HepG2 (cell line): ENCODE data around the gene PLCB1. TPM values are rescaled to one million over a fixed set of nuclear protein-coding genes. Genes with fewer than 3 reads are reported as not detected.

ENCODE experiments used
- ATAC-seq: fragments of 200-7000 bp; cut with Tn5 transposase; 3 replicates; pipeline ENCODE4 v1.9.1; 2020; ENCODE audit warnings: mild to moderate bottlenecking, moderate library complexity
- BruUV-seq: library from RNA; stranded (reverse); fragments of 400-500 nt; replicated peaks from 2 replicates; lab custom pipeline; 2021; lab: Mats Ljungman, UMichigan
- CTCF ChIA-PET: fragments of 300-600 bp; formaldehyde crosslinking; extraction: SDS; loops from one replicate; lab custom pipeline; 2021; ENCODE audit warnings: low total read pairs, inconsistent platforms, low intra/inter-chr PET ratio; lab: Yijun Ruan, JAX
- POLR2A ChIA-PET: fragments of 350-600 bp; sonication (Branson Sonifier 250); formaldehyde crosslinking; loops from one replicate; lab custom pipeline; 2020; ENCODE audit warnings: antibody characterized with exemption, inconsistent platforms; lab: Yijun Ruan, JAX
- DNase-seq: peaks from one replicate; pipeline ENCODE4 v3.0.0-alpha.2; 2015; ENCODE audit warnings: low spot score
- FAIRE-seq: peaks from 3 replicates; lab custom pipeline; 2011; peaks lifted over from hg19 to GRCh38; lab: Jason Lieb, UNC
- H2AFZ ChIP-seq: one replicate; pipeline ENCODE4 v1.6.1; 2011; ENCODE audit warnings: low read length, inconsistent platforms
- H3K27ac ChIP-seq: fragments of 300-600 bp; 3 replicates; pipeline ENCODE4 v1.8.0; 2011; ENCODE audit warnings: mixed run types, mild to moderate bottlenecking, mixed read lengths, low read length, inconsistent platforms; ENCODE audit not compliant: insufficient read depth; ENCODE audit errors: extremely low read length
- H3K27me3 ChIP-seq, 2 experiments: fragments of 200-600 bp in 1 of 2; 2 replicates in 1 of 2; 3 replicates in 1 of 2; pipeline versions ENCODE4 v1.6.0 to v1.8.0; 2011; ENCODE audit warnings: low read length in 2 of 2, mild to moderate bottlenecking in 2 of 2, moderate library complexity in 2 of 2, inconsistent platforms in 1 of 2; ENCODE audit not compliant: insufficient read depth in 2 of 2, control insufficient read depth in 1 of 2
- H3K36me3 ChIP-seq, 2 experiments: fragments of 200-600 bp in 1 of 2; replicated peaks in 1 of 2; 2 replicates in 1 of 2; 3 replicates in 1 of 2; pipeline versions ENCODE4 v1.5.1 to v1.8.0; 2011; ENCODE audit warnings: low read length in 2 of 2, inconsistent platforms in 1 of 2; ENCODE audit not compliant: insufficient read depth in 2 of 2, control insufficient read depth in 1 of 2
- H3K4me1 ChIP-seq: 2 replicates; pipeline ENCODE4 v1.5.1; 2012; ENCODE audit warnings: low read length, inconsistent platforms; ENCODE audit not compliant: insufficient read depth
- H3K4me2 ChIP-seq: 2 replicates; pipeline ENCODE4 v1.6.0; 2011; ENCODE audit warnings: low read depth, low read length, inconsistent platforms
- H3K4me3 ChIP-seq, 3 experiments: fragments of 200-600 bp in 1 of 3; sonication (generic), shearing (Covaris generic) in 1 of 3; replicated peaks in 1 of 3; 2 replicates each; pipeline ENCODE4 v1.5.1; 2011 to 2016; ENCODE audit warnings: low read length in 3 of 3, inconsistent platforms in 2 of 3, low read depth in 2 of 3, mild to moderate bottlenecking in 2 of 3, control low read depth in 1 of 3, mixed read lengths in 1 of 3; ENCODE audit not compliant: insufficient read depth in 1 of 3
- H3K79me2 ChIP-seq: one replicate; pipeline ENCODE4 v1.6.1; 2011; ENCODE audit warnings: low read length, inconsistent platforms; ENCODE audit not compliant: insufficient read depth
- H3K9ac ChIP-seq: 2 replicates; pipeline ENCODE4 v1.6.0; 2011; ENCODE audit warnings: mild to moderate bottlenecking, low read depth, low read length, inconsistent platforms; ENCODE audit not compliant: insufficient read depth
- H3K9me3 ChIP-seq: 2 replicates; pipeline ENCODE4 v1.5.1; 2012; ENCODE audit warnings: mild to moderate bottlenecking, low read length
- H4K20me1 ChIP-seq: 2 replicates; pipeline ENCODE4 v1.6.0; 2011; ENCODE audit warnings: inconsistent platforms, mild to moderate bottlenecking, low read length, moderate library complexity; ENCODE audit not compliant: insufficient read depth
- CEBPG ChIP-seq: IDR thresholded peaks from 2 replicates; pipeline ENCODE4 v1.6.1; 2016
- DRAP1 ChIP-seq: IDR thresholded peaks from 2 replicates; pipeline ENCODE4 v1.6.1; 2016; ENCODE audit warnings: missing genetic modification reagents, missing compliant biosample characterization
- ELK4 ChIP-seq: sonication (generic); formaldehyde crosslinking; IDR thresholded peaks from 2 replicates; pipeline ENCODE4 v1.9.0; 2021; ENCODE audit warnings: missing genetic modification reagents, borderline replicate concordance
- FLYWCH1 ChIP-seq: sonication (generic); formaldehyde crosslinking; IDR thresholded peaks from 2 replicates; pipeline ENCODE4 v1.8.1; 2023; ENCODE audit warnings: mild to moderate bottlenecking, missing genetic modification reagents
- GFI1 ChIP-seq: sonication (generic); formaldehyde crosslinking; IDR thresholded peaks from 2 replicates; pipeline ENCODE4 v1.5.0; 2020; ENCODE audit warnings: missing genetic modification reagents, mild to moderate bottlenecking, borderline replicate concordance
- HDAC2 ChIP-seq: sonication (generic); formaldehyde crosslinking; IDR thresholded peaks from 2 replicates; pipeline ENCODE4 v1.4.0; 2020; ENCODE audit warnings: missing genetic modification reagents
- HOXD1 ChIP-seq: sonication (generic); formaldehyde crosslinking; IDR thresholded peaks from 2 replicates; pipeline ENCODE4 v1.5.0; 2020; ENCODE audit warnings: missing genetic modification reagents
- KDM1A ChIP-seq: IDR thresholded peaks from 2 replicates; pipeline ENCODE4 v1.6.1; 2016; ENCODE audit warnings: missing compliant biosample characterization
- KDM6A ChIP-seq: IDR thresholded peaks from 2 replicates; pipeline ENCODE4 v1.6.1; 2016; ENCODE audit warnings: low read depth
- PCBP2 ChIP-seq: fragments of 200-400 bp; formaldehyde crosslinking; optimal IDR thresholded peaks from 2 replicates; pipeline ENCODE3; 2018; ENCODE audit warnings: low read length, low read depth; ENCODE audit not compliant: poor library complexity, severe bottlenecking
- POLR2A ChIP-seq, 2 experiments: IDR thresholded peaks; 2 replicates each; pipeline ENCODE4 v1.6.1; 2011; ENCODE audit warnings: low read depth in 2 of 2, low read length in 2 of 2, mild to moderate bottlenecking in 1 of 2, moderate library complexity in 1 of 2; ENCODE audit not compliant: insufficient read depth in 1 of 2
- RFXANK ChIP-seq: IDR thresholded peaks from 2 replicates; pipeline ENCODE4 v1.6.1; 2016
- SCMH1 ChIP-seq: sonication (generic); formaldehyde crosslinking; IDR thresholded peaks from 2 replicates; pipeline ENCODE4 v1.9.0; 2021; ENCODE audit warnings: missing genetic modification reagents, mild to moderate bottlenecking, borderline replicate concordance
- SUZ12 ChIP-seq: fragments of 150-350 bp; IDR thresholded peaks from 2 replicates; pipeline ENCODE4 v1.6.1; 2014; ENCODE audit warnings: low read depth, low read length
- ZBTB3 ChIP-seq: sonication (generic); formaldehyde crosslinking; IDR thresholded peaks from 2 replicates; pipeline ENCODE4 v1.4.0; 2020; ENCODE audit warnings: low read depth, mild to moderate bottlenecking, moderate library complexity, missing genetic modification reagents, borderline replicate concordance
- ZNF136 ChIP-seq: sonication (generic); formaldehyde crosslinking; IDR thresholded peaks from 2 replicates; pipeline ENCODE4 v1.8.1; 2022; ENCODE audit warnings: low read depth, mild to moderate bottlenecking, moderate library complexity, missing genetic modification reagents
- ZNF138 ChIP-seq: sonication (generic); formaldehyde crosslinking; IDR thresholded peaks from 2 replicates; pipeline ENCODE4 v1.5.0; 2020; ENCODE audit warnings: mild to moderate bottlenecking, low read depth, missing genetic modification reagents
- ZNF260 ChIP-seq: sonication (generic); formaldehyde crosslinking; IDR thresholded peaks from 2 replicates; pipeline ENCODE4 v1.4.0; 2020; ENCODE audit warnings: missing genetic modification reagents, low read depth, mild to moderate bottlenecking, borderline replicate concordance
- ZNF317 ChIP-seq: sonication (generic); formaldehyde crosslinking; IDR thresholded peaks from 2 replicates; pipeline ENCODE4 v1.5.0; 2020; ENCODE audit warnings: mild to moderate bottlenecking, missing genetic modification reagents
- ZNF468 ChIP-seq: sonication (generic); formaldehyde crosslinking; IDR thresholded peaks from 2 replicates; pipeline ENCODE4 v1.8.0; 2022; ENCODE audit warnings: mild to moderate bottlenecking, moderate library complexity, missing genetic modification reagents
- ZNF639 ChIP-seq: conservative IDR thresholded peaks from 2 replicates; pipeline ENCODE4 v1.6.1; 2018; ENCODE audit warnings: missing genetic modification reagents
- ZNF724P ChIP-seq: sonication (generic); formaldehyde crosslinking; IDR thresholded peaks from 2 replicates; pipeline ENCODE4 v1.8.0; 2022; ENCODE audit warnings: missing genetic modification reagents, borderline replicate concordance
- ZNF766 ChIP-seq: sonication (generic); formaldehyde crosslinking; IDR thresholded peaks from 2 replicates; pipeline ENCODE4 v1.5.0; 2020; ENCODE audit warnings: missing genetic modification reagents, borderline replicate concordance
- ZNF776 ChIP-seq: sonication (generic); formaldehyde crosslinking; IDR thresholded peaks from 2 replicates; pipeline ENCODE4 v1.4.0; 2020; ENCODE audit warnings: mild to moderate bottlenecking, missing genetic modification reagents
- ZNF891 ChIP-seq: sonication (generic); formaldehyde crosslinking; IDR thresholded peaks from 2 replicates; pipeline ENCODE4 v1.5.0; 2020; ENCODE audit warnings: mild to moderate bottlenecking, missing genetic modification reagents
- WGBS: methylation state at CpG from one replicate; pipeline ENCODE4 v1.1.6; 2017; ENCODE audit warnings: low lambda C conversion rate; 5-methylcytosine and 5-hydroxymethylcytosine counted together
- in situ Hi-C: cut with HindIII; loops from 2 replicates; pipeline ENCODE4 v1.10.0; 2017; ENCODE audit warnings: low pct_unique_long_range_greater_than_20kb; ENCODE audit not compliant: extremely low pct_ligation_motif_present
- intact Hi-C: fragments of 100-400 bp; cut with micrococcal nuclease; formaldehyde crosslinking; loops from one replicate; pipeline ENCODE4 v1.10.0; 2022; ENCODE audit not compliant: unreplicated experiment
- polyA plus RNA-seq, 8 experiments: library from polyadenylated mRNA; depleted of rRNA in 3 of 8; stranded (reverse) in 7 of 8; unstranded in 1 of 8; fragments of >200 nt; fragmentation: Illumina TruSeq in 4 of 8; extraction: Trizol in 4 of 8; gene quantifications; 2 replicates each; pipeline versions ENCODE4 v1.2.1 to v1.2.3, GENCODE V29; 2011 to 2016; ENCODE audit warnings: low read depth in 4 of 8, missing spikeins in 1 of 8, mixed read lengths in 1 of 8; ENCODE audit not compliant: insufficient read depth in 1 of 8
- total RNA-seq, 5 experiments: library from RNA; depleted of rRNA; stranded (reverse); fragments of >200 nt; fragmentation: Illumina TruSeq; extraction: Trizol; gene quantifications; 2 replicates each; pipeline ENCODE4 v1.2.3, GENCODE V29; 2016; ENCODE audit warnings: low read depth in 1 of 5

The PLCB1 gene
- total and polyA plus RNA-seq, 2 of the 13 experiments (the other 11 are each of a cell fraction or from before 2014, with no cell fraction given): 42.4 to 55.9 TPM

GRCh38 chr20:8627340-8628004 is 495.4 kb downstream of the PLCB1 start (continued):
- TF ChIP-seq ZNF639 (CRISPR knock-in tag) (no peak), ZNF317 (CRISPR knock-in tag) (no peak), KDM1A (CRISPR knock-in tag) (no peak), SCMH1 (CRISPR knock-in tag) (no peak), HDAC2 (CRISPR knock-in tag) (no peak), SUZ12 (no peak), GFI1 (CRISPR knock-in tag) (no peak)

GRCh38 chr20:8631271-8631670 is 499.2 kb downstream of the PLCB1 start:
- no peak for DNase-seq
- intact Hi-C loops: no loop called here
- in situ Hi-C loops: no loop called here
- Histone ChIP-seq H3K27me3 (no peaks in the 10 kb centered on the region), H3K27ac (no peak overlapping the region), H3K4me1 (no peaks in the 10 kb centered on the region), H3K4me2 (no peak overlapping the region), H3K9me3 (no peaks in the 10 kb centered on the region), H3K79me2 (no peaks in the 10 kb centered on the region), H4K20me1 (no peaks in the 10 kb centered on the region), H3K9ac (no peak overlapping the region), H2AFZ (no peak overlapping the region), H3K4me3 (no peak overlapping the region), H3K36me3 (peaks cover 4 to 22% of the 10 kb centered on the region in 2 experiments; a peak in 2 of 5 replicates)
- no peak for FAIRE-seq
- WGBS: 96% methylated on average over 1 of the region's 1 CpG
- no peak for ATAC-seq
- POLR2A ChIA-PET: no interaction called here
- no TSS peak for BruUV-seq
- CTCF ChIA-PET: no interaction called here
- no peak for TF ChIP-seq ZNF724P (CRISPR knock-in tag)
- no peak for TF ChIP-seq ZBTB3 (CRISPR knock-in tag)
- no peak for TF ChIP-seq ZNF136 (CRISPR knock-in tag)
- no peak for TF ChIP-seq POLR2A (IDR thresholded peaks at IDR 0.05; ENCODE audit: insufficient read depth in 1 of 2, low read depth in 2 of 2, low read length in 2 of 2)
- TF ChIP-seq ZNF138 (CRISPR knock-in tag): no peak
- TF ChIP-seq DRAP1 (CRISPR knock-in tag): no peak
- no peak for TF ChIP-seq ZNF776 (CRISPR knock-in tag)
- no peak for TF ChIP-seq ZNF468 (CRISPR knock-in tag)
- no peak for TF ChIP-seq FLYWCH1 (CRISPR knock-in tag)
- TF ChIP-seq ZNF260: no peak
- no peak for TF ChIP-seq KDM6A (CRISPR knock-in tag)
- TF ChIP-seq ELK4 (CRISPR knock-in tag): no peak
- no peak for TF ChIP-seq PCBP2
- no peak for TF ChIP-seq RFXANK (CRISPR knock-in tag)
- TF ChIP-seq CEBPG (CRISPR knock-in tag): no peak
- no peak for TF ChIP-seq ZNF891
- TF ChIP-seq ZNF766 (CRISPR knock-in tag): no peak
- no peak for TF ChIP-seq HOXD1 (CRISPR knock-in tag)
